ENCODE measurements around the gene UBE4B.
"Not testable (repeated sequence)": the region's sequence is repeated elsewhere in the genome, so short reads cannot be mapped to it uniquely, and the experiment has no call there.

UBE4B gene

DNA sequence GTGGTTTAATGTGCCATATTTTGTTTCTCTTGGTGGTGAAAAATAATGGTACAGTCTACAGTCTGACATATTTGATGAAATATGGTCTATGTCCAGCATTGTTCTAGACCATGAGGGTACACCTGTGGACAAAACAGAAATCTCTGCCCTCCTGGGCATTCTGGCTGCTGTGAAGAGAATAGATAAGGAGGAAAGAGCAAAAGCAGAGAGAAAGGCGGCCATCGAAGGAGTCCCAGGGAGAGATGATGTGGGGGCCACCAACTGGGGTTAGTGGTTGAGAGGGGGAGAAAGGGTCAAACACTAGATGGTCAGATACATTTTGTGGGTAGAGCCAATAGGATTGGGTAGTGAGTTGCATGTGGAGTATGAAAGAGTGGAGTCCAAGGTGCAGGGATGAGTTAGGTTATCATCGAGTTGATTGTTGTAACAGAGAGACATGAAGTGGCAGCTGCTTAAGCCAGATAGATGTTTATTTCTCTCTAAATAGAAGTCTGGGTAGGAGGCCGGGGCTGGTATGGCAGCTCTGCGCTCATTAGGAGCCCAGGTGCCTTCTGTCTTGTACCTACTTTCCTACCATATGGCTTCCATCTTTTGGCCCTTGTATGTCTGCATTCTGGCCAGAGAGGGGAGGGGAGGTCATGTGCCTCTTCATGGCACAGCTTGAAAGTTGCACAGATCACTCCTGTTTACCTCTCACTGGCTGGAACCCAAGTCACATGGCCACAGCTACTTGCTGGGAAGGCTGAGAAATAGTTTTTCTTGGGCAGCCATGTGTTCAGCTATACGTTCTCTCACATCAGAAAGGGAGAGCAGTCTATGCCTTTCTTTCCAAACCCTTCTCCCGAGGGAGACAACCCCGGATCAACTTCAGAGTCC, 13.0 kb downstream of the UBE4B start:
- no peak for DNase-seq

DNA sequence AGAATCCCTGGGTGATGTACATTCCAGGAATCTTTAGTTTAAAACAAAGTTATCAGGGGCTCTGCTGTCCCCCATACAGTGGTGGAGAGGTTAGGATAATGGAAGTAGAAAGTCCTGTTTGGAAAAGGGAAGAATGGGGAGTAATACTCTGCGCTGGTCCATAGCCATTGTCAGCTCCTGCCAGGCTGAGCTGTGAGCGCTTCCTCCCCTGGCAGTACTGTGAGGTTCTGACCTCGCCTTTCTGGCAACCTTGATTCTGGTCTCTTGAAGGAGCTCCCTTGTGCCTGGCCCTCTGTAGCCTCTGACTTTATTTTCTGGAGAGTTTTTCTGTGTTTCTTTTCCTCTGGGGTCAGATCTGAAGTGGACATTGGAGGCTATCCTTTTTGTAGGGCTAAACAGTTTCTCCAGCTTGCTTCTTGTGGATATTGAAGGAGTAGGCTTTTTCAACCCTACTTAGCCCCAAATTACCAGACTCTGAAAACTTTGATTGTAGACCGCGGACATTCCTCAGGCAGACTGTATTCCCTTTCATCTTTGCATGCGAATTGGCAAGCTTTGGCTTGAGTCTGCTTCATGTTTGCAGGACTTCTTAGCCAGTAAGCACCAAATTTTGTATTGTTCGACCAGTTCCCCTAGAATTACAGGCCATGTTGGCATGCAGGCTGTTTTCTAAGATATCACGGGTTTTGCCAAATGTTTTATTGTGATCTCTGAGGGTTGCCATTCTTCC, 13.8 kb downstream of the UBE4B start:
- no peak for DNase-seq

DNA sequence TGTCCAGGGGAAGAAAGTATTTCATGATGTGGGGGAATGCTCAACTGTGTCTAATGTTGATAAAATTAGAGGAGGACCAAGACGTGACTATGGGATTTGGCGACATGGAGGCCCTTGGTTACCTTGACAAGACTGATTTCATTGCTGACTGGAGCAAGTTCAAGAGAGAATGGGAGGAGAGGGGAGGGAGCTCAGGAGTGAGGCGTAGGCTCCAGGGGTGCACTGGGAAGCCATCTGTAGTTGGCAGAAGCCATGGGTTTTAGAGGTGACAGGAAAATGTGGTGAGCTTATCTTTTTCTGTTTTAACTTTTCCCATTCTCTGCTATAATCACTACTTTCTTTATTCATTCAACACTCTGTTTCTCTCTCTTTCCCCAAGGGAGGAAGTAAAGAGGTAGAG, 15.8 kb downstream of the UBE4B start:
- no peak for DNase-seq

DNA sequence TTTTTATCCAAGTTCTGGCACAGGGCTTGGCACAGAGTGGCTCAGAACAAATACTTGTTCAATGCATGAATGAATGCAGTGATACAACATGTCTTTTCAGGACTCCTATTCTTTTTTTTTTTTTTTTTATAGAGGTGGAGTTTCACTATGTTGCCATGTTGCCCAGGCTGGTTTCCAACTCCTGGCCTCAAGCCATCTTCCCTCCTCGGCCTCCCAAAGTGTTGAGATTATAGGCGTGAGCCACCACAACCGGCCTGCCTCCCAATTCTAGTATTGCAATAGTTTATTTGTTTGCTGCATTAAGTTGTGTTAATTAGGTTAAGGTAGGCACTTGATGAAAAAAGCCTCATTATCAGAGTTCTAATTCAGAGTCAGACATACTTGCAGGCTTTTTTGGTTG, 17.9 kb downstream of the UBE4B start:
- DNase-seq: no peak

DNA sequence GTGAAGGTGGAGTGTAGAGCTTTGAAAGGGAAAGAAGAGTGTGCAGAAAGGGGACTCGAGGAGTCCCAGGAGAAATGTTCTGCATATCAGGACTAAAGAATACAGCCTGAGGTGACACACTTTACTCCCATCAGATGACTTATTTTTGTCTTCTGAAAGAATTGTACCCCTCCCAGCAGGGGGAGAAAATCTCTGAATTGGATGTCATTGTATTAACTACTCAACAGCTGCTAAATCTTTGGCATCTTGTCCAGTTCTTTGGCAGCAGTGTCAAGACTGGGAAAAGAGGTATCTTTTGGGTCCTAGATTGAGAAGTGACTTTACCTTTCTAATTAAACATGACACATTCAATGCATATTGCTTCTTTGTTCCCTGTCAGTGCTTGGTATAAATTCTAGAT, 18.9 kb downstream of the UBE4B start:
- DNase-seq: no peak

DNA sequence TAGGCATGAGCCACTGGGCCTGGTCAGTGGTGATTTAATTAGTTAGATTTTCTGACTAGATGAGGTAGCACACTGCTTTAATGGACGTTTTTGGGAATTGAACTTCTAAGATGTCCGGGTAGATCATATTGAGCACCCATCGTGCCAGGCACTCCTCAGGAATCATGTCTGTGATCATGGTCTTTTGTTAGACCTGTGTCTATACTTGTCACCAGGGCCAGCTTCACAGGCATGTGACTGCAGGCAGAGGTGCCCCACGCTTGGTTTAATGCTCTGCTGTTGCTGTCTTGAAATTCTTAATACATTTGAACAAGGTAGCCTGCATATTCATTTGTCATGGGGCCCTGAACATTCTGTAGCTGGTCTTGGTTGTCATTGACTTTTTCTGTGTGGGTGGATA, 19.6 kb downstream of the UBE4B start:
- no peak for DNase-seq

DNA sequence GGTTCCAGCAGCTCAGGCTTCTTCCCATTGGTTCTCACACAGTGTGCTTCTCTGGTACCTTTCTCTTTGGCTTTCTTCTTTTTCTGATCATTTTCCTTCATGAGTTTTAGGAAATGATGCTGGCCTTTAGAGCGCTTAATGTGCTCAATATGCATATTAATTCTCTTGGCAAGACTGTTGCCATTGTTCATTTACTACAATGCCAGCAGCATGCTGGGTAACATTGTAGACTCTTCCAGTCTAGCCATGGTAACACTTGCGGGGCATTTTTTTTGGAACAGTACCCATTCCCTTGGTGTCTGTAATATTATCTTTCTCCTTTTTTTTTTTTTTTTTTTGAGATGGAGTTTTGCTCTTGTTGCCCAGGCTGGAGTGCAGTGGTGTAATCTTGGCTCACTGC, 21.7 kb downstream of the UBE4B start:
- DNase-seq: no peak

DNA sequence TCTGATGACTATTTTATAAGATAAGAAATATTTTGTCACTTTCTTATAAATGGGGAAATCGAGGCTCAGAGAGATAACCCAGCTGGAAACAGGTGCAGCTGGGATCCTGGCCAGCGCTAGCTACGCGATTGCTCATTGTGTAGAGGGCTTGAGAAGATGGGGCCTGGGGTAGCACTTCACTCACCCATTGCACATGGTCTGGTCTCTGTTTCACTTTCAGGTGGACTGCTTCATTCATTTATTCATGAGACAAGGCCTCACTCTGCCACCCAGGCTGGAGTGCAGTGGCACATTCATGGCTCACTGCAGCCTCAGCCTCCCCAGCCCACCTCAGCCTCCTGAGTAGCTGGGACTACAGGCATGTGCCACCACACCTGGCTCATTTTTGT, 23.8 kb downstream of the UBE4B start:
- no peak for DNase-seq

DNA sequence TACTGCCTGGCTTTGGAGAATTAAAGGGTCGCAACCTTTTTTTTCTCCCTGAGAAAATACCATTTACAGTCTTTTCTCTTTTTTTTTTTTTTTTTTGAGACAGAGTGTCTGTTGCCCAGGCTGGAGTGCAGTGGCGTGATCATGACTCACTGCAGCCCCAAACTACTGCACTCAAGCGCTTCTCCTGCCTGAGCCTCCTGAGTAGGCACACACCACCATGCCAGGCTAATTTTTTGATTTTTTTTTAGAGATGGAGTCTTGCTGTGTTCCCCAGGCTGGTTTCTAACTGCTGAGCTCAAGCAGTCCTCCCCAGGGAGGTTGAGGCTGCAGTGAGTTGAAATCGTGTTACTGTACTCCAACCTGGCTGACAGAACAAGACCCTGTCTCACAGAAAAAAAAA, 24.6 kb downstream of the UBE4B start:
- DNase-seq: no peak

DNA sequence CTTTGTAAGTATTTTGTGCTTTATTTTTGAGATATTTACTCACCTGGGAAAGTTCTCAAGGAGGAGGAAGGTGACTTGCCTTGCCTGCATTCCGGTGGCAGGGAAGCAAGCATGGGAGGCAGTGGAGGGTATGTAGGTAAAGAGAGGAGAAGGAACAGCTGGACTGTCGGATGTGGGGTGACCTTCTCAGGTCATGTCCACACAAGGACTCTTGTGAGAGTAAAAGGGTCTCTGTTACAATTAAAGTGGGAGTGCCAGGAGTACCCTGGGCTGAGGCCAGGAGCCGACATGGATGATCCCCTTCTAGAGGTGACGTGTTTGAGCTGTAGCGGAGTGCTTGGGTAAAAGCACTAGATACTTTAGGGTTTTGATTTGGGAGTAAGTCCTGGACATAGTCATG, 25.0 kb downstream of the UBE4B start:
- DNase-seq: no peak

DNA sequence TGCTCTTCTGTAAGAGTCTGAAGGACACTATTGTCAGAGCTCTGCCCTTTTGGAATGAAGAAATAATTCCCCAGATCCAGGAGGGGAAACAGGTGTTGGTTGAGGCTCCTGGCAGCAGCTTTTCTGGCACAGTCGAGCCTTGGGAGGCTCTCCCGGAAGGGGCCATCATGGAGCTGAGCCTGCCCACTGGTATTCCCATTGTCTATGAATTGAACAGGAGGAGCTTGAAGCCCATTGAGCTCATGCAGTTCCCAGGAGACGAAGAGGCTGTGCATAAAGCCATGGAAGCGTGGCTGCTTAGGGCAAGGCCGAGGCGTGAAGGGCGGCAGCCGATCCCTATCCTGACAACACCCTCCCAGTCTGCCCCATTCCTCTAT, 26.6 kb downstream of the UBE4B start:
- no peak for DNase-seq

DNA sequence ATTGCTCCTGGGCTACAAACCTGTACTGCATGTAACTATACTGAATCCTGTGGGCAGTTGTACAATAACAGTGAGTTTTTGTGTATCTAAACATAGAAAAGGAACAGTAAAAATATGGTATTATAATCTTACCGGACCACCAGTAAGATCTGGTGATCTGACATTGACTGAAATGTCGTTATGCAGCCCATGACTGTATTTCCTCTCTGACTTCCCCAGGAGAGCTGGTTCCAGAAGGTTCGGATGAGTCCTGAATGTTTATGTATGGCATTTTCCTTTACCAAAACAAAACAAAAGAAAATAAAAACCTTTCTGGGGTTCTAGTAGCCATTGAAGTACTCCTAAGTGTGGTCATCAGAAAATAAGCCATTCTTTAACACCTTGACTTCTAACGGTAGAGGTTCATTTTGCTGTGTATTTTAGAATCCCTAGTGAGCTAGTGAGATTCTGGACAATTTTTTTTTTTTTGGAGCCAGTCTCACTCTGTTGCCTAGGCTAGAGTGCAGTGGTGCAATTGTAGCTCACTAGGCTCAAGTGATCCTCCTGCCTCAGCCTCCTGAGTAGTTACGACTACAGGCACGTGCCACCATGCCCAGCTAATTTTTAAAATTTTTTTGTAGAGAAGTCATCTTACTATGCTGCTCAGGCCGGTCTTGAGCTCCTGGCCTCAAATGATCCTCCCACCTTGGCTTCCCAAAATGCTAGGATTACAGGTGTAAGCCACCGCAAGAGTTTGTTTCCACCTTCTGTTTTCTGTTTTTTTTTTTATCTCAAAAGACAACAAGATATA, 27.7 kb downstream of the UBE4B start:
- no peak for DNase-seq

DNA sequence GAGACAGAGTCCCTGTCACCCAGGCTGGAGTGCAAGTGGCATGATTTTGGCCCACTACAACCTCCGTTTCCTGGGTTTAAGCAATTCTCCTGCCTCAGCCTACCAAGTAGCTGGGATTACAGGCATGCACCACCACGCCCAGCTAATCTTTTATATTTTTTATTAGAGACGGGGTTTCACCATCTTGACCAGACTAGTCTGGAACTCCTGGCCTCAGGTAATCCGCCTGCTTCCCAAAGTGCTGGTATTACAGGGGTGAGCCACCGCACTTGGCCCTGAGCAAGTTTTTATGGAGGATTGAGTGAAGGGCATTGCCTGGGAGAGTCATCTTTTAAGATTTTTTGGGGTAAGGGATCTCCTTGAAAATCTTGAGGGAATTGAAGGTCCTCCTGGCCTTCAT, 28.5 kb downstream of the UBE4B start:
- no peak for DNase-seq

DNA sequence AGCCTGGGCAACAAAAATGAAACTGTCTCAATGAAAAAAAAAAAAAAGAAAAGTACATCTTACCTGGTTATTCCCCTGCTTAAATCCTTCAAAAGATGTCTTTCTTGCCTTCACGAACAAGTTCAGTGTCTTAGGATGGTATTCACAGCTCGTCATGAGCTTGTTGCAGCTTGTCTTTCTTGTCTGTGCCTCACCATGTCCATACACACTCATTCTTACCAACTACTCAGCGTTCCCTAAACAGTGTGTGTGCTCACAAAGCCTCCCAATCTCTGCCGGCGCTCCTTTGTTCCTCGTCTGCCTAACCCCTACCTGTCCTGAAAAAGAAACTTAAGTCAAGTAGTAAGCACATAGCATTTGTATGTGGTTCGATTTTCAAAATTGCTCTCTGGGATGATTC, 31.1 kb downstream of the UBE4B start:
- DNase-seq: no peak

DNA sequence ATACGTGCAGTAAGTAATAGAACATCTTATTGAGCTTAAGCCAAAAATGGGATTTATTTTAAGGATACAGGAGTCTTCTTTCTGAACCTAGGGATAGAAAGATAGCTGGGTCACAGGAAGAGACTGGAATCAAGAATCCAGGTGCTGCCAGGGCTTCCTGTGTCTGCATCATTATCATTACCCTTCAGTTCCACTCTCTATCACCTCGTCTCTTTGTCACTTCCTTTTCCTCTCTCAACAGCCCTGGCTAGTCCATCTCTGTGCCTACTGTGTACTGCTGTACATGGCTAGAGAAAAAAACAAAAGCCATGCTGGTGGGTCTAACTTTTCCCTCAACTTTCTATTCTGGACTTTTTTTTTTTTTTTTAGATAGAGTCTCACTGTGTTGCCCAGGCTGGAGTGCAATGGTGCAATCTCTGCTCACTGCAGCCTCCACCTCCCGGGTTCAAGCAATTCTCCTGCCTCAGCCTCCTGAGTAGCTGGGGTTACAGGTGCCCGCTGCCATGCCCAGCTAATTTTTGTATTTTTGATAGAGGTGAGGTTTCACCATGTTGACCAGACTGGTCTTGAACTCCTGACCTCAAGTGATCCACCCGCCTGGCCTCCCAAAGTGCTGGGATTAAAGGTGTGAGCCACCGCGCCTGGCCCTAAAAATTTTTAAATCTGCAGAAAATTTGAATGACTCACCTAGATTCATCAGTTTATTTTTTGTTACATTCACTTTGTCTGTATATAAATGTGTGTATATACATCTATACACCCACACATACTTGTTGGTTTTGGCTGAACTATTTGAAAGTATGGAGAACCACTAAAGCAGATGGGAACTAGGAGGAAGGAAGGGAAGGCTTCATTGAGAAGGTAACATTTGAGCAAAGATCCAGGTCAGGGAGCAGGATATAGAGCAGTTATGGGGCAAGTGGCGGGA, 31.9 kb downstream of the UBE4B start:
- no peak for DNase-seq

DNA sequence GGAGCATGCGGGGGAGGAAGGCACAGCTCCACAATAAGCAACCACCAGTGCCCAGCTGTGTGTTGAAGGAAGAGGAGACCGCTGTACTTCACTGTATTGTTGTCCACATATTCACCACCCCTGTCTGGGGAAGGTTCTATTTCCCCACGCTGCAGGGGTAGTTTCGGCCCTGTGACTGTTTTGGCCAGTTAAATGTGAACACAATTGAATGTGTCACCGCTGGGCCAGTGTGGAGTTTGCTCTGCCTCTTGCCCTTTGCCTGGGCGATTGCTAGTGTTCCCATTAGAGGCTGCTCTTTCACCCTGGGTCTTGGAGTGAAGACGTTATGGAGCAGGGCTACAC, 32.6 kb downstream of the UBE4B start:
- no peak for DNase-seq

DNA sequence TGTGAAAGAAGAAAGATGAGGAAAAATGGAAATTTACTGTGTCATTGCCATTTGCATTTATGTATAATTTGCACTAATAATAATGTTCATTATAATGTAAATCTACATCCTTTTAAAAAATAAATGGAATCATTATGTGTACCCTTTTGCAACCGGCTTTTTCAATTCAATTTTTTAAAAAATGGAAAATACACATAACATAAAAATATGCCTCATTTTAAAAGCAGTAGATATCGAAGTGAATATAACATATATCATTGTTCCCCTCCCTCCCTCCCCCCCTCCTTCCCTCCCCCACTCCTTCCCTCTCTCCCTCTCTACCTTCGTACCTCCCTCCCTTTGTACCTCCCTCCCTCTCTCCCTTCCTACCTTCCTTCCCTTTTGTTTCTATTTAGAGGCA, 33.0 kb downstream of the UBE4B start:
- DNase-seq: no peak

DNA sequence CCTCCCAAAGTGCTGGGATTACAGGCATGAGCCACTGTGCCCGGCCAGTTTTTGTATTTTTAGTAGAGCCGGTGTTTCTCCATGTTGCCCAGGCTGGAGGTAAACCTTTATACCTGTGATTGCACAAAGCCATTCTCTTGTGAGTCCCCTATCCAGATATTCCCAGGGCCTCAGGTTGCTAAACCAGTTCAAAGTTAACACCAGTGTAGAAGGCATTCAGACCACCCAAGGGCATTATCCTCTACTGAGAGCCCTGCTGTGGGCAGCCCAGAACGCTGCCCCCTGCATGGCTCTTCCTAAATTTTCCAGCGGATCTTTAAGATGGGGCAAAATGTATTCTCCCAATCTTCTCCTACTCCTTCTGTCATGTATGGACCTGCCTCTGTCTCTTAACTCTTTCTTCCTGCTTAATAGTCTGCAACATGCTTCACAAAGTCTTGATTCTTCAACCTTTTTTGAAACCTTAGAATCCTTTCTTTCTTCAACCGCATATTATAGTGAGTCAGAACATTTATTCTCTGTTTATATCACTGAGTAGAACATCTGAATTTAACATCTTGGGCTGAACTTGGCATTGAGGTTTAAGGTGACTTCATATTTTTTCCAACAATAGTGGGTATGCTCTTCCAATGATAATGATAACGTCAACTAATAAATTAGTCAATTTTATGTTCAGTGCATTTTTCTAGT, 36.0 kb downstream of the UBE4B start:
- no peak for DNase-seq

DNA sequence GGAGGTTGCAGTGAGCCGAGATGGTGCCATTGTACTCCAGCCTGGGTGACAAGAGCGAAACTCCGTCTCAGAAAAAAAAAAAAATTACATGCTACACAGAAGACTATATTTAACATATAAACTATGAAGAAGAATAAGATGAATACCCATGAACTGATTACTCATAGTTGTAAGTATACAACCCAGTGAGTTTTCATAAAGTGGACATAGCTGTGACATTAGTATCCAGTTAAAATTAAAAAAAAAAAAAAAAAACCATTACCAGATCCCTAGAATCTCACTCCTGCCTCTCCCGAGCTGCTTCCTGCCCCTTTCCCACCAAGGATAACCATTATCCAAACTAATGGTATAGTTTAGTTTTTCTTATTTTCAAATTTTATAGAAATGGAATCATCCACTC, 37.4 kb downstream of the UBE4B start:
- DNase-seq: no peak

DNA sequence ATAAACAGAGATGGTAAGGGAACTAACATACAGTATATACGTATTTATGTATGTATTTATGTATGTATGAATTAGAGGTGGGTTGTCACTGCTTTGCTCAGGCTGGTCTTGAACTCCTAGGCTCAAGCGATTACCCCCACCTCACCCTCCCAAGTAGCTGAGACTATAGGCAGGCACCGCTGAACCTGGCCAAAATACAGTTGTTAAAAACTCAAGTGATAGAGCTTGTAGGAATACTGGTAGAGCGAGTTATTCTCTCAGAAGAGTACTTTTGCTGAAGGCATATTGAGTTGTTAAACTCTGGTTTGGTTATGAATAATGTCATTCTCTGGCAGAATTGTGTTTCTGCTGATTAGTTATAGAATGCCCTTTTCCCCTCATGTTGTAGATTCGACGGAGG, 38.9 kb downstream of the UBE4B start:
- DNase-seq: no peak

DNA sequence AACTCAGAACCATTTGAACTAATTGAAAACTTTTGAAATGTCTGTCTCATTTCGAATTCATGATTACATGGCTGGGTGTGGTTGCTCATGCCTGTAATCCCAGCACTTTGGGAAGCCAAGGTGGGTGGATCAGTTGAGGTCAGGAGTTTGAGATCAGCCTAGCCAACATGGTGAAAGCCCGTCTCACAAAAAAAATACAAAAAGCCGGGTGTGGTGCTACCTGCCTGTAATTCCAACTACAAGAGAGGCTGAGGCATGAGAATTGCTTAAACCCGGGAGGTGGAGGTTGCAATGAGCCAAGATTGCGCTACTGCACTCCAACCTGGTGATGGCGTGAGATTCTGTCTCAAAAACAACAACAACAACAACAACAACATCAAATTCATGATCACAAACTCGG, 40.6 kb downstream of the UBE4B start:
- DNase-seq: not testable (repeated sequence)

Measured in stimulated activated CD4-positive, alpha-beta T cell treated with anti-CD3 and anti-CD28 coated beads, Interleukin-4, amount 100 ng/mL, for 24 hours (primary cell).